Panc1 (cell line): ENCODE measurements around the gene HS2ST1. TPM values are rescaled to one million over a fixed set of nuclear protein-coding genes. Genes with fewer than 3 reads are reported as not detected.
"Not testable (repeated sequence)": the region's sequence is repeated elsewhere in the genome, so short reads cannot be mapped to it uniquely, and the experiment has no call there.

ENCODE experiments used
- ATAC-seq: fragments of 200-7000 bp; cut with Tn5 transposase; 2 replicates; pipeline ENCODE4 v1.9.1; 2020; ENCODE audit warnings: mild to moderate bottlenecking, moderate library complexity
- BruUV-seq: library from RNA; stranded (reverse); fragments of 400-500 nt; replicated peaks from 2 replicates; lab custom pipeline; 2021; lab: Mats Ljungman, UMichigan
- CTCF ChIA-PET: fragments of 300-600 bp; sonication (Branson Sonifier 250); formaldehyde crosslinking; loops from one replicate; lab custom pipeline; 2022; ENCODE audit warnings: antibody characterized with exemption; lab: Charles Lee
- POLR2A ChIA-PET: fragments of 300-600 bp; sonication (Branson Sonifier 250); formaldehyde crosslinking; loops from one replicate; lab custom pipeline; 2022; ENCODE audit warnings: antibody characterized with exemption; lab: Charles Lee
- DNase-seq: peaks from one replicate; pipeline ENCODE4 v3.0.0-alpha.2; 2010; ENCODE audit warnings: low read depth, low spot score
- H3K27ac ChIP-seq: 2 replicates; pipeline ENCODE4 v1.5.1; 2011; ENCODE audit warnings: mild to moderate bottlenecking, low read length, inconsistent platforms
- H3K27me3 ChIP-seq: fragments of 200-500 bp; sonication (Bioruptor generic); 2 replicates; pipeline ENCODE4 v1.6.0; 2014; ENCODE audit warnings: low read length, inconsistent platforms; ENCODE audit not compliant: control insufficient read depth, insufficient read depth
- H3K36me3 ChIP-seq: fragments of 200-500 bp; sonication (Bioruptor generic); 2 replicates; pipeline ENCODE4 v1.5.1; 2014; ENCODE audit warnings: inconsistent platforms, mild to moderate bottlenecking, low read length, moderate library complexity; ENCODE audit not compliant: control insufficient read depth, insufficient read depth
- H3K4me1 ChIP-seq: 2 replicates; pipeline ENCODE4 v1.5.1; 2011; ENCODE audit warnings: inconsistent platforms, mild to moderate bottlenecking, low read length, moderate library complexity; ENCODE audit not compliant: control insufficient read depth, insufficient read depth
- H3K4me3 ChIP-seq, 2 experiments: 2 replicates each; pipeline ENCODE4 v1.5.1; 2011 to 2012; ENCODE audit warnings: low read depth in 2 of 2, low read length in 2 of 2, mild to moderate bottlenecking in 2 of 2, inconsistent platforms in 1 of 2, moderate library complexity in 1 of 2
- H3K9me3 ChIP-seq: fragments of 200-500 bp; sonication (Bioruptor generic); 2 replicates; pipeline ENCODE4 v1.5.1; 2014; ENCODE audit warnings: low read depth, mild to moderate bottlenecking, inconsistent platforms, low read length, moderate library complexity; ENCODE audit not compliant: control insufficient read depth, insufficient read depth
- POLR2AphosphoS5 ChIP-seq: IDR thresholded peaks from 2 replicates; pipeline ENCODE4 v1.6.1; 2012; ENCODE audit warnings: mild to moderate bottlenecking, low read depth, low read length, moderate library complexity
- SIN3A ChIP-seq: IDR thresholded peaks from 2 replicates; pipeline ENCODE4 v1.6.1; 2012; ENCODE audit warnings: low read depth, mild to moderate bottlenecking, low read length, moderate library complexity, borderline replicate concordance; ENCODE audit not compliant: insufficient read depth
- TCF7L2 ChIP-seq: IDR thresholded peaks from 2 replicates; pipeline ENCODE4 v1.6.1; 2011; ENCODE audit warnings: mild to moderate bottlenecking, low read depth, low read length, inconsistent platforms
- in situ Hi-C: cut with HindIII; loops from 2 replicates; pipeline ENCODE4 v1.10.0; 2016; ENCODE audit warnings: low sequenced_read_pairs, low pct_unique_long_range_greater_than_20kb
- intact Hi-C: fragments of 100-400 bp; cut with micrococcal nuclease; formaldehyde crosslinking; loops from one replicate; pipeline ENCODE4 v1.10.0; 2022; ENCODE audit not compliant: unreplicated experiment
- total RNA-seq: library from RNA; stranded (reverse); gene quantifications from one replicate; pipeline ENCODE4 v1.2.1, GENCODE V29; 2021; ENCODE audit not compliant: unreplicated experiment
- TF ChIP-seq, protein P1 (sequence below), 2 experiments: IDR thresholded peaks; 2 replicates each; pipeline ENCODE4 v1.6.1; 2011 to 2012; ENCODE audit warnings: low read depth in 2 of 2, control low read depth in 1 of 2, low read length in 1 of 2, mild to moderate bottlenecking in 1 of 2, moderate library complexity in 1 of 2; ENCODE audit not compliant: insufficient read depth in 1 of 2
- TF ChIP-seq, protein P2 (sequence below): fragments of 450-650 bp; IDR thresholded peaks from 2 replicates; pipeline ENCODE4 v1.5.1; 2017; ENCODE audit warnings: mild to moderate bottlenecking

Gene HS2ST1
- total RNA-seq, 1 experiment from 2014 or later, result 81.0 TPM

DNA sequence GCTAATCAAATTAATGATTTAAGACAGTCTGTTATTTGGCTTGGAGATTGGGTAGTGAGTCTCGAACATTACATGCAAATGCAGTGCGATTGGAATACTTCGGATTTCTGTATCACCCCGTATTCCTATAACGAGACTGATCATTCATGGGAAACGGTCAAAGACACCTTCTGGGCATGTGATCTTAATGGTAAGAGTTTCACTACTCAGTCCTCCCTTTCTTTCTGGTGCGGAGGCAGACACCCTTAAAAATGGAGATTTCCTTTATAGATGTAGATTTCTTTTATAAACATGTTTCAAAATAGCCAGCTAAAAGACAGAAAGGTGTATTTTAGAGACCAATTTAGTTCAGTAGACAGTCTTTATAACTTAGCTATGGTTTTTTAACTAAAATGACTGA is 74.4 kb downstream of the HS2ST1 start:
- ATAC-seq (no peak), DNase-seq (no peak)
- TF ChIP-seq SIN3A, result no peak
- TF ChIP-seq, protein P1, sequence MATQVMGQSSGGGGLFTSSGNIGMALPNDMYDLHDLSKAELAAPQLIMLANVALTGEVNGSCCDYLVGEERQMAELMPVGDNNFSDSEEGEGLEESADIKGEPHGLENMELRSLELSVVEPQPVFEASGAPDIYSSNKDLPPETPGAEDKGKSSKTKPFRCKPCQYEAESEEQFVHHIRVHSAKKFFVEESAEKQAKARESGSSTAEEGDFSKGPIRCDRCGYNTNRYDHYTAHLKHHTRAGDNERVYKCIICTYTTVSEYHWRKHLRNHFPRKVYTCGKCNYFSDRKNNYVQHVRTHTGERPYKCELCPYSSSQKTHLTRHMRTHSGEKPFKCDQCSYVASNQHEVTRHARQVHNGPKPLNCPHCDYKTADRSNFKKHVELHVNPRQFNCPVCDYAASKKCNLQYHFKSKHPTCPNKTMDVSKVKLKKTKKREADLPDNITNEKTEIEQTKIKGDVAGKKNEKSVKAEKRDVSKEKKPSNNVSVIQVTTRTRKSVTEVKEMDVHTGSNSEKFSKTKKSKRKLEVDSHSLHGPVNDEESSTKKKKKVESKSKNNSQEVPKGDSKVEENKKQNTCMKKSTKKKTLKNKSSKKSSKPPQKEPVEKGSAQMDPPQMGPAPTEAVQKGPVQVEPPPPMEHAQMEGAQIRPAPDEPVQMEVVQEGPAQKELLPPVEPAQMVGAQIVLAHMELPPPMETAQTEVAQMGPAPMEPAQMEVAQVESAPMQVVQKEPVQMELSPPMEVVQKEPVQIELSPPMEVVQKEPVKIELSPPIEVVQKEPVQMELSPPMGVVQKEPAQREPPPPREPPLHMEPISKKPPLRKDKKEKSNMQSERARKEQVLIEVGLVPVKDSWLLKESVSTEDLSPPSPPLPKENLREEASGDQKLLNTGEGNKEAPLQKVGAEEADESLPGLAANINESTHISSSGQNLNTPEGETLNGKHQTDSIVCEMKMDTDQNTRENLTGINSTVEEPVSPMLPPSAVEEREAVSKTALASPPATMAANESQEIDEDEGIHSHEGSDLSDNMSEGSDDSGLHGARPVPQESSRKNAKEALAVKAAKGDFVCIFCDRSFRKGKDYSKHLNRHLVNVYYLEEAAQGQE (IDR thresholded peaks at IDR 0.05; ENCODE audit: insufficient read depth in 1 of 2, low read depth in 2 of 2, low read length in 1 of 2), result no peak
- H3K27ac ChIP-seq, result no peak overlapping the region
- peaks cover 23% of the 10 kb centered on the region for H3K4me1 ChIP-seq
- POLR2A ChIA-PET, result no interaction called here
- CTCF ChIA-PET, result no interaction called here
- H3K27me3 ChIP-seq, result no peaks in the 10 kb centered on the region
- no TSS peak for BruUV-seq
- H3K36me3 ChIP-seq, result no peaks in the 10 kb centered on the region
- H3K4me3 ChIP-seq, result no peak overlapping the region
- intact Hi-C loops, result no loop called here
- in situ Hi-C loops, result no loop called here
- H3K9me3 ChIP-seq, result no peaks in the 10 kb centered on the region

DNA sequence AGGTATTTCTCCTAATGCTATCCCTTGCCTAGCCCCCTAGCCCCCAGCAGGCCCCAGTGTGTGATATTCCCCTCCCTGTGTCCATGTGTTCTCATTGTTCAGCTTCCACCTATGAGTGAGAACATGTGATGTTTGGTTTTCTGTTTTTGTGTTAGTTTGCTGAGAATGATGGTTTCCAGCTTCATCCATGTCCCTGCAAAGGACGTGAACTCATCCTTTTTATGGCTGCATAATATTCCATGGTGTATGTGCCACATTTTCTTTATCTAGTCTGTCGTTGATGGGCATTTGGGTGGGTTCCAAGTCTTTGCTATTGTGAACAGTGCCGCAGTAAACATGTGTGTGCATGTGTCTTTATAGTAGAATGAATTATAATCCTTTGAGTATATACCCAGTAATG is 75.3 kb downstream of the HS2ST1 start:
- H3K4me1 ChIP-seq, result peaks cover 28% of the 10 kb centered on the region
- DNase-seq, intact Hi-C loops, in situ Hi-C loops, H3K36me3 ChIP-seq, BruUV-seq, ATAC-seq, H3K27ac ChIP-seq, POLR2A ChIA-PET, H3K9me3 ChIP-seq, H3K27me3 ChIP-seq, H3K4me3 ChIP-seq: not testable (repeated sequence)
- CTCF ChIA-PET, result interaction anchor here (0.5 kb wide), 1 partner anchor 286 kb away, joined by 4 read pairs; the partner anchor contains the start of gene SH3GLB1

DNA sequence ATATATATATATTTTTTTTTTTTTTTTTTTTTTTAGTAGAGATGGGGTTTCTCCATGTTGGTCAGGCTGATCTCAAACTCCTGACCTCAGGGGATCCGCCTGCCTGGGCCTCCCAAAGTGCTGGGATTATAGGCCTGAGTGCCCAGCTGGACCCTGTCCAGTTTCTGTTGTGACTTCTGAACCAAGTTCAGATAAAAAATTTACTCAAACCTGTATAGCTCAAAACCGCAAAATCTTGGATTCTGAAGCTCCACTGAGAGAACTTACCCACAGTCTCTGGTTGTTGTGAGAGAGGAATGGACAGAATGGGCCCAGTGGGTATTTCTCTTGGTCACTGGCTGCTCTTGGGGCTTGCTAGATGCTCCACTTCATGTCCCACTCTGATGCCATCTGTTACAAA is 76.4 kb downstream of the HS2ST1 start:
- Histone ChIP-seq H3K27me3 (no peaks in the 10 kb centered on the region), H3K4me1 (peaks cover 28% of the 10 kb centered on the region), H3K9me3 (no peaks in the 10 kb centered on the region), H3K4me3 (no peak overlapping the region), H3K27ac (no peak overlapping the region), H3K36me3 (no peaks in the 10 kb centered on the region)
- intact Hi-C loops, result no loop called here
- BruUV-seq, result no TSS peak
- ChIA-PET POLR2A (no interaction called here), CTCF (no interaction called here)
- no peak for DNase-seq
- ATAC-seq, result no peak
- no peak for TF ChIP-seq SIN3A
- TF ChIP-seq, protein P1 (IDR thresholded peaks at IDR 0.05; ENCODE audit: insufficient read depth in 1 of 2, low read depth in 2 of 2, low read length in 1 of 2), result no peak
- TF ChIP-seq, protein P2, sequence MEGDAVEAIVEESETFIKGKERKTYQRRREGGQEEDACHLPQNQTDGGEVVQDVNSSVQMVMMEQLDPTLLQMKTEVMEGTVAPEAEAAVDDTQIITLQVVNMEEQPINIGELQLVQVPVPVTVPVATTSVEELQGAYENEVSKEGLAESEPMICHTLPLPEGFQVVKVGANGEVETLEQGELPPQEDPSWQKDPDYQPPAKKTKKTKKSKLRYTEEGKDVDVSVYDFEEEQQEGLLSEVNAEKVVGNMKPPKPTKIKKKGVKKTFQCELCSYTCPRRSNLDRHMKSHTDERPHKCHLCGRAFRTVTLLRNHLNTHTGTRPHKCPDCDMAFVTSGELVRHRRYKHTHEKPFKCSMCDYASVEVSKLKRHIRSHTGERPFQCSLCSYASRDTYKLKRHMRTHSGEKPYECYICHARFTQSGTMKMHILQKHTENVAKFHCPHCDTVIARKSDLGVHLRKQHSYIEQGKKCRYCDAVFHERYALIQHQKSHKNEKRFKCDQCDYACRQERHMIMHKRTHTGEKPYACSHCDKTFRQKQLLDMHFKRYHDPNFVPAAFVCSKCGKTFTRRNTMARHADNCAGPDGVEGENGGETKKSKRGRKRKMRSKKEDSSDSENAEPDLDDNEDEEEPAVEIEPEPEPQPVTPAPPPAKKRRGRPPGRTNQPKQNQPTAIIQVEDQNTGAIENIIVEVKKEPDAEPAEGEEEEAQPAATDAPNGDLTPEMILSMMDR, result no peak
- no peak for TF ChIP-seq POLR2AphosphoS5
- no peak for TF ChIP-seq TCF7L2
- in situ Hi-C loops, result no loop called here
